Measurements from ENCODE around the gene FANCC.

DNA sequence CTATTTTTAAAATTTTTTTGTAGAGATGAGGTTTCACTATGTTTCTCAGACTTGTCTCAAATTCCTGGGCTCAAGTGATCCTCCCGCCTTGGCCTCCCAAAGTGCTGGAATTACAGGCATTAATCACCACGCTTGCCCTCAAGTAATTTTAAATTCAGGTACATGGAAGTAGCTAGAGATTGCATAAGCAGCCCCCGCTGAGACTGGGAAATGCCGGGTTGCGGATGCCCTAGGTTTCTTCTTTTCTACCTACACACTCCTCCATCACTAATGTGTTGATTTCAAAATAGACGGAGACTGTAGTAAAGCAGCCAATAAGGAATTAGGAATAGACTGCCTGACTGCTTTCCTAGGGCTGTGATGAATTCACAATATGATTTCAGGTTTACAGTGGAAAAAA is 202.4 kb downstream of the FANCC start:
- TF ChIP-seq, protein P1, sequence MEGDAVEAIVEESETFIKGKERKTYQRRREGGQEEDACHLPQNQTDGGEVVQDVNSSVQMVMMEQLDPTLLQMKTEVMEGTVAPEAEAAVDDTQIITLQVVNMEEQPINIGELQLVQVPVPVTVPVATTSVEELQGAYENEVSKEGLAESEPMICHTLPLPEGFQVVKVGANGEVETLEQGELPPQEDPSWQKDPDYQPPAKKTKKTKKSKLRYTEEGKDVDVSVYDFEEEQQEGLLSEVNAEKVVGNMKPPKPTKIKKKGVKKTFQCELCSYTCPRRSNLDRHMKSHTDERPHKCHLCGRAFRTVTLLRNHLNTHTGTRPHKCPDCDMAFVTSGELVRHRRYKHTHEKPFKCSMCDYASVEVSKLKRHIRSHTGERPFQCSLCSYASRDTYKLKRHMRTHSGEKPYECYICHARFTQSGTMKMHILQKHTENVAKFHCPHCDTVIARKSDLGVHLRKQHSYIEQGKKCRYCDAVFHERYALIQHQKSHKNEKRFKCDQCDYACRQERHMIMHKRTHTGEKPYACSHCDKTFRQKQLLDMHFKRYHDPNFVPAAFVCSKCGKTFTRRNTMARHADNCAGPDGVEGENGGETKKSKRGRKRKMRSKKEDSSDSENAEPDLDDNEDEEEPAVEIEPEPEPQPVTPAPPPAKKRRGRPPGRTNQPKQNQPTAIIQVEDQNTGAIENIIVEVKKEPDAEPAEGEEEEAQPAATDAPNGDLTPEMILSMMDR (IDR thresholded peaks at IDR 0.05) = no peak
- TF ChIP-seq POLR2A (IDR thresholded peaks at IDR 0.05) = no peak
